ENCODE measurements around the gene CYP21A2.

CYP21A2 gene

GRCh38 chr6:32073613-32074012, 35.4 kb downstream of the CYP21A2 start:
- TF ChIP-seq TCF12 (IDR thresholded peaks at IDR 0.05; ENCODE audit: low read depth) (no peak), FOXM1 (IDR thresholded peaks at IDR 0.05; ENCODE audit: borderline replicate concordance, low read depth) (no peak), RAD21 (IDR thresholded peaks at IDR 0.05; ENCODE audit: low read depth) (no peak), YY1 (IDR thresholded peaks at IDR 0.05; ENCODE audit: low read depth) (no peak), REST (IDR thresholded peaks at IDR 0.05; ENCODE audit: low read depth) (no peak), NFIC (IDR thresholded peaks at IDR 0.05) (no peak), TAF1 (IDR thresholded peaks at IDR 0.05; ENCODE audit: low read depth) (no peak), EGR1 (IDR thresholded peaks at IDR 0.05) (no peak), CEBPB (IDR thresholded peaks at IDR 0.05) (no peak), EP300 (IDR thresholded peaks at IDR 0.05; ENCODE audit: borderline replicate concordance) (no peak), MAX (IDR thresholded peaks at IDR 0.05) (no peak), ZBTB7A (IDR thresholded peaks at IDR 0.05; ENCODE audit: low read depth) (no peak), CREB1 (IDR thresholded peaks at IDR 0.05; ENCODE audit: low read depth) (no peak), TEAD4 (IDR thresholded peaks at IDR 0.05) (no peak), USF1 (IDR thresholded peaks at IDR 0.05) (no peak)

GRCh38 chr6:32074996-32075532, 36.8 kb downstream of the CYP21A2 start:
- TF ChIP-seq RAD21 (IDR thresholded peaks at IDR 0.05; ENCODE audit: low read depth) (no peak), EP300 (IDR thresholded peaks at IDR 0.05; ENCODE audit: borderline replicate concordance) (no peak), USF1 (IDR thresholded peaks at IDR 0.05) (no peak), REST (IDR thresholded peaks at IDR 0.05; ENCODE audit: low read depth) (no peak), CEBPB (IDR thresholded peaks at IDR 0.05) (no peak), CREB1 (IDR thresholded peaks at IDR 0.05; ENCODE audit: low read depth) (no peak), MAX (IDR thresholded peaks at IDR 0.05) (no peak), FOXM1 (IDR thresholded peaks at IDR 0.05; ENCODE audit: borderline replicate concordance, low read depth) (no peak), TCF12 (IDR thresholded peaks at IDR 0.05; ENCODE audit: low read depth) (no peak), NFIC (IDR thresholded peaks at IDR 0.05) (no peak), YY1 (IDR thresholded peaks at IDR 0.05; ENCODE audit: low read depth) (no peak), EGR1 (IDR thresholded peaks at IDR 0.05) (no peak), ZBTB7A (IDR thresholded peaks at IDR 0.05; ENCODE audit: low read depth) (no peak), TAF1 (IDR thresholded peaks at IDR 0.05; ENCODE audit: low read depth) (no peak), TEAD4 (IDR thresholded peaks at IDR 0.05) (no peak)

- no peak for TF ChIP-seq REST (IDR thresholded peaks at IDR 0.05; ENCODE audit: low read depth)
- TF ChIP-seq TCF12 (IDR thresholded peaks at IDR 0.05; ENCODE audit: low read depth): no peak
- TF ChIP-seq MAX (IDR thresholded peaks at IDR 0.05): no peak
- no peak for TF ChIP-seq EP300 (IDR thresholded peaks at IDR 0.05; ENCODE audit: borderline replicate concordance)
- no peak for TF ChIP-seq TAF1 (IDR thresholded peaks at IDR 0.05; ENCODE audit: low read depth)
- TF ChIP-seq EGR1 (IDR thresholded peaks at IDR 0.05): no peak
- no peak for TF ChIP-seq USF1 (IDR thresholded peaks at IDR 0.05)
- no peak for TF ChIP-seq RAD21 (IDR thresholded peaks at IDR 0.05; ENCODE audit: low read depth)
- no peak for TF ChIP-seq CEBPB (IDR thresholded peaks at IDR 0.05)
- no peak for TF ChIP-seq ZBTB7A (IDR thresholded peaks at IDR 0.05; ENCODE audit: low read depth)
- no peak for TF ChIP-seq CREB1 (IDR thresholded peaks at IDR 0.05; ENCODE audit: low read depth)
- TF ChIP-seq TEAD4 (IDR thresholded peaks at IDR 0.05): no peak
- TF ChIP-seq NFIC (IDR thresholded peaks at IDR 0.05): no peak
- TF ChIP-seq YY1 (IDR thresholded peaks at IDR 0.05; ENCODE audit: low read depth): no peak
- TF ChIP-seq FOXM1 (IDR thresholded peaks at IDR 0.05; ENCODE audit: borderline replicate concordance, low read depth): no peak
Measured at GRCh38 chr6:32075781-32076180, 37.6 kb downstream of the CYP21A2 start.

Data from Ishikawa (cell line).